Hematopoietic multipotent progenitor cell treated with erythropoietin and hydrocortisone succinate and interleukin-3 and kit ligand, for 17 days (in vitro differentiated cells): ENCODE data around the gene PRRT1B.
A peak's percentile ranks its signal among the peaks of the same experiment; 100 is the strongest.
"Not testable (repeated sequence)": the region's sequence is repeated elsewhere in the genome, so short reads cannot be mapped to it uniquely, and the experiment has no call there.

Experiments used
- DNase-seq: peaks from one replicate; pipeline ENCODE4 v3.0.0-alpha.2; 2015; ENCODE audit warnings: low spot score

Gene PRRT1B

GRCh38 chr9:131545003-131545785 is at the start of gene PRRT1B:
TSS of gene PRRT1B (plus strand) at chr9:131545523. CDS start at chr9:131545616, 93 bp downstream.
- no peak for DNase-seq

DNA sequence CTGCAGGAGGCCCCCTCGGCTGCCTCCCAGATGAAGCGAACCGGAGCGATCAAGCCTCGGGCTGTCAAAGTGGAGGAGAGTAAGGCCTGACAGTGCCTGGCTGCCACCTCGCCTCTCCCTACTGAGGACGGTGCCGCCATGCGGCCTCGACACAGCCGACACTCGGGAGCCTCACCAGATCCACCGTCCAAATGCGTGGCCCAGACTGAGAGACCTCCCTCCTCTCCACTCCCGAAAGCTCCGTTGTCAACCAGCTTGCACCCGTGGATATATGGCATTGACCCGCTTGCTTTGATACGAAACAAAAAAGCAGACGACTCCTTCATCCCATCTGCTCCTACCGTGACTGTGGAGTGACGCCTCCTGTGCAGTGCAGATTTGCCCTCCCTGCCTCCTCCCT is 49.5 kb upstream of the PRRT1B start:
- DNase-seq: no peak

DNA sequence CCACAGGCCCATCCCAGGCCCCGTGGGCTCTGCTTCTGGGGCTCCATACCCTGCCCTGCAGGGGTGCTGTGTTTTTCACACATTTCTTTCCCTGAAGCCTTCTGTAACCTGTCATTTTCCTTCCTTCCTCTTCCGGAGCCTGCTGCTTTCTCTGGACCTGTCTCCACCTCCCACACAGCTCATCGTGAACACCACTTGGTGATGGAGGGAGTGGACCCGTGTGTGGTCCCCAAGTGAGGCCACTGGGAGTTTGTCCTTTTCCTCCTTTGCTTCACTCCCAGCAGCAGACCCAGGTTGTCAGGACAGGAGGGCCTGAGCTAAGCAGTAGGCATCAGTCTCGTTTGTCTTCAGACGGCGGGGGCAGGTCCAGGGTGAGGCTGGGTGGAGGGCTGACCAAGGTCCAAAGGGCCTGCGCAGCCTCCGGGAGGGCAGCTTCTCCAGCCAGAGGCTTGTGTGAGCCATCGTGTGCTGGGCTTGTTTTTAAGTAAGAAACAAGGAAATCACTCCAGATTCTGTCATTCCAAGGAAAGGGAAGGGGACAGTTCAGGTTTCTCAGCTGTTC is 48.4 kb upstream of the PRRT1B start:
- DNase-seq: no peak

DNA sequence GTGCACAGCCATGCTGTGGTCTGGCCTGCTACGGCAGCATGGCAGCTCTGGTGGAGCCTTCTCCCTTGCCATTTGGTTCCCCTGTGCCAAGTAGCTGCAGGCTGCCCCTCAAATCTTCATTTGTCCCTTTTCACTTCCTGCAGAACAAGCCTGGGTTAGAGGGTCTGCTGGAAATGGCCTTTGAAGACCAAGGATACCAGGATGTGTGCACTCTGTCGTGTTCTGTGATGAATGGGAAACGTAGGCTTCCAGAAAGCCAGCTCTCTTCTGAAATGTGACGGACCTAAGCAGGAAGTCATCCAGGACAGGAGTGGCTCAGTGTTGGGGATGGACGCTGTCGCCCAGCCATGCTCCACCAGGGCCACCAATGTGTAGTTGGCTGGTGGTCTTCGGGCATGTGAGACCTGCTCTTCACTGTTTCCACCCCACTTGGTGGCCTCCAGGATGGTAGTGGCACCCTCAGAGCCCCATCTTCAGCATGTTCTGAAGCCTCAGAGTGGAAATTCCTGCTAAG is 46.0 kb upstream of the PRRT1B start:
- no peak for DNase-seq

- no peak for DNase-seq
Measured at GRCh38 chr9:131500377-131500776, 44.9 kb upstream of the PRRT1B start.

- no peak for DNase-seq
Measured at GRCh38 chr9:131500939-131501541, 44.3 kb upstream of the PRRT1B start.

DNA sequence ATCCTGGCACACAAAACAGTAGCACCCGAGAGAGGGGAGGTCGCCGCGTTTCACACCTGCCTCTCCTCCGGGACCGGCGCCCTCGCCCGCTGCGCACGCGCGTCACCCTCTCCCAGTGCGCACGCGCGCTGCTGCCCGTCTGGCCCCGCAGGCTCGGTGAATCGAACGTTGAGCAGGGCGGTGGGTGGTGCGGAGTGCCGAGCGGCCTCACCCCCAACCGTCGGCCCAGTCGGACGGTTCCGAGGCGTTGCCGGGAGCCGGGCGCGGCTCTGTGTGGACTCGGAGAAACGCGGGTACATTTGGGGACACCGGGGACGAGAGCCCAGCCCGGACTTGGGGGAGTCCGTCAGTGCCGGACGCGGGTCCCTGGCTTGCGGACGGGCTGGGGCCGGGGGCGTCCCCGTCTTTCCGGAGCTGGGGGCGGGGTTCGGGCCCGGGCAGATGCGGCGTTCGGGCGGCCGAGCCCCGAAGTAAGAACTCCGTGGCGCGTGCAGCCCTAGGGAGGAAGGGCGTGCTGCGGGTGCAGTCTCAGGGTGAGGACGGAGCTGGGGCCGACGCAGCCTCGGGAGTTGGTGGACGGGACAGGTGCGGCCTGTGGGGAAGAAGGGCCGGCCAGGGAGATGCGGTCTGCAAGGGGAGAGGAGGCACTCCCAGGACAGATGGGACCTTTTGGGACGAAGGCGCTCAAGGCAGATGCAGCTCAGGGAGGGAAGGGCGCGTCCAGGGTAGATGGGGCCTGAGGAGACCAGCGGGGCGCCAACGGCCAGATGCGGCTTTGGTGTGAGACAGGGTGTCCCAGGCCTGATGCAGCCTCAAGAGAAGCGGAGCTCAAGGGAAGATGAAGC is 42.3 kb upstream of the PRRT1B start, which contains the start of gene POMT1:
Gene POMT1, plus strand, starts transcription at position 138 of the 845 bp plus-strand sequence. CDS start 1,301 bp downstream, outside the sequence.
- peak; percentile 29 for DNase-seq

DNA sequence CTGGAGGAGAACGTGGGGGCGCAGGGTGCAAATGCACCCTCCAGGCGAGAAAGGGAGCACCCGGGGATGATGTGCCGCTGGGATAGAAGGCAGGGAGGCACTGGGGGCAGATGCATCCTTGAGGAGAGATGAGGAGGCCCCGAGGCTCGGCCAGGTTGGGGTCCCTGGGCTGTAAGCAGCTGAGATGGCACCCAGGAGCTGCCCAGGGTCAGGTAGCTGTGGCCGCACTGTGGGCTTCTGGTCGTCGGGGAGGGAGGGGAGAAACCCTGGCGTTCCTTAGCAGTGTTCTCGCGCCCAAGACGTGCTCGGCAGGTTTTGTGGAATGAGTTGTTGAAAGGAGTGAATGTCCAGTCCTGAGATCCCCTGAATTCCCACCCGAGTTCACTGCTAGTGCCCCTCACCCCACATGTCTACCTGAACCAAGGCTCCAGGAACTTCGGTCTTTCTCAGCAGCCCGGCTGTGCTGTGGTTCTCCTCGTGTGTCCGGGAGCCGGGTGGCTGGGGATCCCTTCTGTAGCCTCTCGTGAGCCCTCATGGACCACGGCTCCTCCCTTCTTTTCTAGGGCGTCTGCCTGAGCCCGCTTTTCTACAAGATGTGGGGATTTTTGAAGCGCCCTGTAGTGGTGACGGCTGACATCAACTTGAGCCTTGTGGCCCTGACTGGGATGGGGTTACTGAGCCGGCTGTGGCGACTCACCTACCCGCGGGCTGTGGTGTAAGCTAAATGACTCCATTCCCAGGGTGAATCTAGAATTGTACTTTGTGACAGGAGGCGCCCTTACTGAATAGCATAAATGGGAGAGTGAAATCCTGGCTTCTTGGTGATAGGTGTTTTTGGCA is 41.5 kb upstream of the PRRT1B start:
- no peak for DNase-seq

DNA sequence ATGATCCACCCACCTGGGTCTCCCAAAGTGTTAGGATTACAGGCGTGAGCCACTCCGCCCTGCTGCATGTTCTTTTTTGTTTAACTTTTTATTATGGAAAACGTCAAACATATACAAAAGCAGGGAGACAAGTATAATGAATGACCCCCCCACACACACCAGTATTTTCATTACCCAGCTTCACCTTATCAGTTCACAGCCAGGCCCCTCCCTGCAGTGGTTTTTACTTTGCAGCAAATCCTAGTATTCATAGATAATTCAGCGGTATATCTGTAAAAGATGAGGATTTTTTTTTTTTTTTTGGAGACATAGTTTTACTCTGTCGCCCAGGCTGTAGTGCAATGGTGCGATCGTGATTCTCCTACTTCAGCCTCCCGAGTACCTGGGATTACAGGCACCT is 40.3 kb upstream of the PRRT1B start:
- no peak for DNase-seq

DNA sequence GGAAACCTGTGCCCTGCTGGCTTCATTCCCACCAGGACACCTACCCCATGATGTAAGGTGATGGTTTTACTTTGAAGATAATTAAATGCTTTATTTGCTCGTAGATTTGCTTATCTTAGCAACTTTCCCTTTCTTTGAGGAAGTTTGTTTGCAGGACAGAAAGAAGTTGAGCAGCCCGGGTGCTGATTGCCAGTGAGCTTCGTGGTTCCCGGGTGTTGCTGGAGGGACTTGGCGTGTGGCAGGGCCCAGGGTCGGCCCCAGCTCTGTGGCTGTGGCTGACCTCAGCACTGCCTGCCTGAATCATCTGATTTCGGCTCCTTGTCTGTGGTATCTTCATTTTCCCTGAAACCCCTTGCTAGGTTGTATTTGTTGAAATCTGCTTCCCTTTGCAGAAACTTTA is 33.9 kb upstream of the PRRT1B start:
- DNase-seq: no peak

- DNase-seq: no peak
Measured at GRCh38 chr9:131511880-131512279, 33.4 kb upstream of the PRRT1B start.

- no peak for DNase-seq
Measured at GRCh38 chr9:131513177-131513576, 32.1 kb upstream of the PRRT1B start.

GRCh38 chr9:131515559-131516031 is 29.7 kb upstream of the PRRT1B start:
- not testable (repeated sequence) for DNase-seq

GRCh38 chr9:131516100-131516499 is 29.2 kb upstream of the PRRT1B start:
- no peak for DNase-seq

GRCh38 chr9:131516930-131517329 is 28.4 kb upstream of the PRRT1B start:
- DNase-seq: no peak

DNA sequence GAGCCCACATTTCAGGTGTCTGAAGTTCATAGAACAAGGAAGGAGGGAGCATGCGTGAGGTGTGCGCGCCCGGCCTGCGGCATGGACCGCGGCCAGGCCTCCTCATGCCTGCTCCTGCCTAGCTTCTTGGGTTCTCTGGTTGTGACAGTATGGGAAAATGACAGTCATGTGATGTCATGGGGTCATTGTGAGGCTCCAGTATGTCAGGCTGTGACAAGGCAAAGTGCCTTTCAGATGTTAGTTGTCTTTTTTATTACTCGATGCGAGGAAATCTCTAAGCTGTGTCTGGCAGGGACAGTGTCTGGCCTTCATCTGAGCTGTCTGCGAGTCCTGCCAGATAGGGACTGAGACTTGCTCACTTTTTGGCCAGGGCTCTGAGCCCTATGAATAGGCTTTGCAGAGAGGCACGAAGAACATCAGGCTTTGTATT is 27.5 kb upstream of the PRRT1B start:
- no peak for DNase-seq

- DNase-seq: no peak
Measured at GRCh38 chr9:131518553-131518952, 26.8 kb upstream of the PRRT1B start.

GRCh38 chr9:131520503-131520902 is 24.8 kb upstream of the PRRT1B start:
- no peak for DNase-seq

DNA sequence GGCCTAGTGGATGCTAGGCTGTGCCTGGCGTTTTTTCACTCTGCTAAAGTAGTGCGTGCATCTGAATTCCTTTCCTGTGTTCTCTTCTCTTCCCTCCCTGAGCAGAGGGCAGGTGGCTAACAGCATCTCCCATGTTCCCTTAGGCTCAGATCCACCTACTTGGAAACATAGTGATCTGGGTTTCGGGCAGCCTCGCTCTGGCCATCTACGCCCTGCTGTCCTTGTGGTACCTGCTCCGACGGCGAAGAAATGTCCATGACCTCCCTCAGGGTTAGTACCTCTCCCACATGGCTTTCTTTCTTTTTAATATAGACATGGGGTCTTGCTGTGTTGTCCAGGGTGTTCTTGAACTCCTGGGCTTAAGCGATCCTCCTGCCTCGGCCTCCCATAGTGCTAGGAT is 24.1 kb upstream of the PRRT1B start:
- DNase-seq: no peak

DNA sequence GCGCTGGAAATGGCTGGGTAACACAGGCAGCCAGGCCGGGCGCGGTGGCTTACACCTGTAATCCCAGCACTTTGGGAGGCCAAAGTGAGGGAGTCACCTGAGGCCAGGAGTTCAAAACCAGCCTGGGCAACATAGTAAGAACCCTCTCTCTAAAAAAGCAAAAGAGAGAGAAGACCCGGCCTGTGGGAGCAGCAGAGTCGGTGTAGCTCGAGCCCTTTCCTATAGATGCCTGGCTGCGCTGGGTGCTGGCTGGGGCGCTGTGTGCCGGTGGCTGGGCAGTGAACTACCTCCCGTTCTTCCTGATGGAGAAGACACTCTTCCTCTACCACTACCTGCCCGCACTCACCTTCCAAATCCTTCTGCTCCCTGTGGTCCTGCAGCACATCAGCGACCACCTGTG is 23.5 kb upstream of the PRRT1B start:
- no peak for DNase-seq
